HG03103 (cell line): ENCODE data around the gene FOXL3.
"Not testable (repeated sequence)": the region's sequence is repeated elsewhere in the genome, so short reads cannot be mapped to it uniquely, and the experiment has no call there.

ENCODE experiments used
- ATAC-seq: cut with Tn5 transposase; IDR thresholded peaks from one replicate; pipeline ENCODE4 v1.9.1; 2021; ENCODE audit warnings: low read depth; ENCODE audit not compliant: unreplicated experiment

FOXL3 gene

DNA sequence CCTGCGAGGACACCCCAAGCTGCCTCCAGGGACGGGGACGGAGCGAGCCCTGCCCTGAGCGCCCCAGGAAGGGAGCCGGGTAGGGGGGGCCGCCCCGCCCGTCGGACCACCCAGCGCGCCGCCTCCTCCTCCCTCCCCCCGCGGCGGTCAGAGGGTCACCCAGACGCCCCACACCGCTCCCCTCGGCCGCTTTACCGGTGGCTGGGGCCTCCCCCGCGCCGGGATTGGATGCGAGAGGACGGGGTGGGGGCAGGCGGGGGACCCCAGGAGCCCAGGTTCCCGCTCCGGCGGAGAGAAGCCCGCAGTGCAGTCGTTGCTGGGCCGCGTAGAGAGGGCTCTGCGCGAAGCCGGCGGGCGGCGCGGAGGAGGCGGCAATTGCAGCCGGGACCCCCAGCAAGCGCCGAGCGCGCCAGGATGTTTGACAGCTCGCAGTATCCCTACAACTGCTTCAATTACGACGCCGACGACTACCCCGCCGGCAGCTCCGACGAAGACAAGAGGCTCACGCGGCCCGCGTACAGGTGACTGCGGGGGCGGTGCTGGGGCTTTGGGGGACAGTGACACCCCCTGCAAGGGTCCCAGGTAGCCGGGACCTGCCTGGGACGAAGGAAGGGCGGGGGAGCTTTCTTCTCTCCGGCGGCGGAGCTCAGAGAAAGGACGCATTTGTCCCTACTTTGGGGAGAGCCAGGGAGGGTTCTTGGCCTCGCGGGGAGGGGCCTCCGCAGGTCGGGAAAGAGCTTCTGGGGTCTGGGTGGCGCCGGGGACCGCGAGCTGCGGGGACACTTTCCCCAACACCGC, at the start of gene FOXL3:
Gene FOXL3, plus strand, starts transcription at position 415 of the 798 bp plus-strand sequence. Its CDS starts 0 bp downstream, at position 415.
- ATAC-seq: no peak

DNA sequence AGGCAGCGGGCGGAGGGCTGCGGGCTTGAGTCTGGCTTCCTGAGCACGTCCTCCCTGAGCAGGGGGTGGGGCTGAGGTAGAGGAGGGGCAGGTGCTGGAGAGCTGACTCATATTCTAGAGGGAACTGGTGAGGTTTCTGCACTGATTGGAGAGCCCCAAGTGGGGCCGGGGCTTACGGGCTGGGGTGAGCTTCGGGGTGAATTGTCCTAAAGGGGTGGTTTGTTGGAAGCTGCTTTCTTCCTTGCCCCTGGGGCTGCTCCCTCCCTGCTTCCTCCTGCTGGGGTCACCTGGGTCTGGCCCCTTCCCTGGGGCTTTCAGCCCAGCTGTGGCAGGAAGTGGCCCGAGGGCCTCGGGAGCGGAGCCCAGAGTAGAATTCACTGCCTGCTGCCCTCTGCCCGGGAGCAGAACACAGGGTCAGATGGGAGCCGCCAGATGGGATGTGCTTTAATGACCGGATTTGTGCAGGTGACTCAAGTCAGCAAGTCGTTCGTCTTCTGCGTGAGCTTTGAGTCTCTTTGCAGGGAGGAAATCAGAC, 49.0 kb upstream of the FOXL3 start:
- no peak for ATAC-seq

DNA sequence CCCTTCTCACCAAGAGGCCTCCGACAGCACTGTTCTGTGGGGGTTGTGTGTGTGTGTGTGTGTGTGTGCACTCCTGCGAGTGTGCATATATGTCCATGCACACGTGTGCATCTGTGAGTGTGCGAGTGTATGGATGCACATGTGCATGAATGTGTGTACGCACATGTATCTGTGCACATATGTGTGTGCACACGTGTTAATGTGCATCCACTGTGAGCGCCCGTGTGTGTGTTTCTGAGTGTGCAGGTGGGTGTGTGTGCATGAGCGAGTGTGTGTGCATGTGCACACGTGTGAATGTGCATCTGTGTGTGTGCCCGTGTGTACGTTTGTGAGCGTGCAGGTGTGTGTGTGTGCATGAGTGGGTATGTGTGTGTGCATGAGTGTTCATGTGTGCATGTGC, 48.5 kb upstream of the FOXL3 start:
- ATAC-seq: no peak

DNA sequence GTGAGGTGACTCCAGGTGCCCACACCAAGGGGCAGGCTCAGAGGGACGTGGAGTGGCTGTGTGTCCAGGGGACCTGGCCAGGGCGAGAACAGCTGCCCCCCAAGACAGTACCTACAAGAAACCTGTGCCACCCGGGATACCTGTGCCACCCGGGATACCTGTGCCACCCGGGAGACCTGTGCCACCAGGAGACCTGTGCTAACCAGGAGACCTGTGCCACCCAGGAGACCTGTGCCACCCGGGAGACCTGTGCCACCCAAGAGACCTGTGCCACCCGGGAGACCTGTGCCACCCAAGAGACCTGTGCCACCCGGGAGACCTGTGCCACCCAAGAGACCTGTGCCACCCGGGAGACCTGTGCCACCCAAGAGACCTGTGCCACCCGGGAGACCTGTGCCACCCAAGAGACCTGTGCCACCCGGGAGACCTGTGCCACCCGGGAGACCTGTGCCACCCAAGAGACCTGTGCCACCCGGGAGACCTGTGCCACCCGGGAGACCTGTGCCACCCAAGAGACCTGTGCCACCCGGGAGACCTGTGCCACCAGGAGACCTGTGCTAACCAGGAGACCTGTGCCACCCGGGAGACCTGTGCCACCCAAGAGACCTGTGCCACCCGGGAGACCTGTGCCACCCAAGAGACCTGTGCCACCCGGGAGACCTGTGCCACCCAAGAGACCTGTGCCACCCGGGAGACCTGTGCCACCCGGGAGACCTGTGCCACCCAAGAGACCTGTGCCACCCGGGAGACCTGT, 47.0 kb upstream of the FOXL3 start:
- ATAC-seq: not testable (repeated sequence)

DNA sequence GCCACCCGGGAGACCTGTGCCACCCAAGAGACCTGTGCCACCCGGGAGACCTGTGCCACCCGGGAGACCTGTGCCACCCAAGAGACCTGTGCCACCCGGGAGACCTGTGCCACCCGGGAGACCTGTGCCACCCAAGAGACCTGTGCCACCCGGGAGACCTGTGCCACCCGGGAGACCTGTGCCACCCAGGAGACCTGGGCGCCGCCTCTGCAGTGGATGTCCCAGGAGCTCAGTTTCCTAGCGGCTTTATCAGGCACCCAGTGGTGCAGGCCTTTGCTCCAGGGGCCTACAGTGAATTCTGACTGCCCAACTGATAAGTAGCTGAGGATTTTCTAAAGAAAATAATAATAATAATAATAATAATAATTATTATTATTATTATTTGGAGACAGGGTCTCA, 46.4 kb upstream of the FOXL3 start:
- ATAC-seq: not testable (repeated sequence)

DNA sequence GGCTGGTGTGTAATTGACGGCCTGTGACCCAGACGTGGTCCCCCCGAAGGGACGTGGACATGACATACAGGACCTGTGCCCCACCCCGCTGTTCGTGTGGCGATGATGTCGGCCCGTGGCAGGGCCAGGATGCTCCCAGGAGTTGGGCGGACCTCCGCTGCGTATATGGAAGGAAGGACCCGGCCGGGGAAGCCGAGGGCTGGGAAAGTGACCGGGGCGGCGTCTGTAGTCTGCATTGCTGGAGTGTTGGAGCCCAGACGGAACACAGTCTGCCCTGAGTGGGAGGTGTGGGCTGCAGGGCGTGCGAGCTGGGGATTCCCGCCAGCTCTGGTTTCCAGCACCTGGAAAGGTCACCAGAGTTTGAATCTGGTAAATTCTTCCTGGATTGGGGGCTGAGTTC, 45.0 kb upstream of the FOXL3 start:
- no peak for ATAC-seq

DNA sequence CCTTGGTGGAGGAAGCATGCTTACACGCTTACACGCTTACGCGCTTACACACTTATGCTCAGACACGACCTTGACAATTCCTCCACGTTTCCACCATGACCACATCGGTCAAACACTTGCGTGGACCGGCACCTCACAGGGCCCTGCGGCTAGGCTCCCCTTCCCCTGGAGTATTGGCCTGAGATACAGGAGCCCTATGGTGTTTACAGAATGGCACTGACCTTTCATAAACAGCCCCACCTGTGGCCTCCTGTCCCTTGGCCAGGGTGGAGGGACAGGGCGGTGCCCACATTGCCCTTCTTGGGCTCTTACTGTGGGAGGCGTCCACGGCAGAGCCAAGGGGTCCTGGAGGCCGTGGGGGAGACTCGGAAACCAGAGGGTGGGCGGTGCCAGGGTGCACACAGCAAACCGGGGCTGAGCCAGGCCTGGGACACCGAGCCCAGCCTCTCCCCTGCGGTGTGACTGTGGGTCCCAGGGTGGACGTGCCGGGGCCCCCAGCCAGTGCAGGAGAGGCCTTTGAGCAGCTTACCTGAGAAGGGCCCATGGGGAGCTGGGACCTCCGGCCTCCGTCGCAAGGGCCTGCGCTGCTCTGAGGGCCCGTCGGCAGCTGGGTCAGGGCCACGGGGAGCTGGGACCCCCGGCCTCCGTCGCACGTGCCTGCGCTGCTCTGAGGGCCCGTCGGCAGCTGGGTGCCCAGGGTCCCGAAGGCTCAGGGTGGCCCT, 44.2 kb upstream of the FOXL3 start:
- no peak for ATAC-seq

DNA sequence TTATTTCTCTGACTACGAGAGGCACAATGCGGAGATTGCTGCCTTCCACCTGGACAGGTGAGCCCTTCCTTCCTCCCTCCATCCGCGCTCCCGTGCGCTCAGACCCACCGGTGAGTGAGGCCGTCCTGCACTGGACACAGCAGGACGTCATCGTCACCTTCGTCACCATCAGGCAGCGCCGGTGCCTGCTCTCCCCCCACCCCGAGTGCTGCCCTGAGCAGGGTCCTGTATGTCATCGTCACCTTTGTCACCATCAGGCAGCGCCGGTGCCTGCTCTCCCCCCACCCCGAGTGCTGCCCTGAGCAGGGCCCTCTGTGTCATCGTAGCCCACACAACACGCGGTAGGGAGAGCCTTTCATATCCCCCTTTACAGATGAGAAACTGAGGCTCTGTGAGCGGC, 43.5 kb upstream of the FOXL3 start:
- ATAC-seq: no peak

DNA sequence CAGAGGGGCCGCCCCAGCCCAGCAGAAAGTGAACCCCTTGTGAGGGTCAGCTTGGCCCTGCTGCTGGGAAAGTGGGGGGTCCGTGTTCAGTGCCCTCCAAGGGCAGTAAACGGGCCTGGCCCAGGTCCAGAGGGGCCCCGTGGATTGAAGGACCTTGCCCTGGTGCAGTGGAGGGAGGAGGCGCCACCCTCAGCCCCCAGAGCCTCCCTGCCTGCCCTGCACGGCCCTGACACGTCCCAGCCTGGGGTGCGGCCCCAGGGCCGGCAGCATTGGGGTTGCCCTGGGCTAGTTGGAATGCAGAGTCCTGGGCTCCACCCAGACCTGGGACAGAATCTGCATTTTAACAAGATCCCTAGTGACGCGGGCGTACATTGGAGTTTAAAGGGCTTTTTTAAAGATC, 42.8 kb upstream of the FOXL3 start:
- no peak for ATAC-seq

DNA sequence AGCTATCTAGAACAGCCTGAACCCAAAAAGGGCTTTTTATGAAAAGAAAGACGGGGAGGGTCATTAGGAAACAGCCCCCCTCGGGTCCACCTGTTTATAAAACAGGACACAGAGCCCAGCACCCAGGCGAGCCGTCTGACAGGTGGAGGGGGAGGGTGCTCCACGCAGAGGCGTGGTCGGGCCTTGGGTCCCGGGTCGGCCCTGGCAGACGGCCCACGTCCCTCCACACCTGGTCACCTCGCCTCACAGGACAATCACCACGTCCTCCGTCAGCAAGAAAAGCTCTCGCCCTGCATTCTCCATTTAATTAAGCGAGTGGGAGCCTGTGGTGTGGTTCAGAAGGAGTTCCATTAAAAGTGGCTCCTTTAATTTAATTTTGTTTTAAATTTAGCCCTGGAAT, 42.3 kb upstream of the FOXL3 start:
- ATAC-seq: no peak

DNA sequence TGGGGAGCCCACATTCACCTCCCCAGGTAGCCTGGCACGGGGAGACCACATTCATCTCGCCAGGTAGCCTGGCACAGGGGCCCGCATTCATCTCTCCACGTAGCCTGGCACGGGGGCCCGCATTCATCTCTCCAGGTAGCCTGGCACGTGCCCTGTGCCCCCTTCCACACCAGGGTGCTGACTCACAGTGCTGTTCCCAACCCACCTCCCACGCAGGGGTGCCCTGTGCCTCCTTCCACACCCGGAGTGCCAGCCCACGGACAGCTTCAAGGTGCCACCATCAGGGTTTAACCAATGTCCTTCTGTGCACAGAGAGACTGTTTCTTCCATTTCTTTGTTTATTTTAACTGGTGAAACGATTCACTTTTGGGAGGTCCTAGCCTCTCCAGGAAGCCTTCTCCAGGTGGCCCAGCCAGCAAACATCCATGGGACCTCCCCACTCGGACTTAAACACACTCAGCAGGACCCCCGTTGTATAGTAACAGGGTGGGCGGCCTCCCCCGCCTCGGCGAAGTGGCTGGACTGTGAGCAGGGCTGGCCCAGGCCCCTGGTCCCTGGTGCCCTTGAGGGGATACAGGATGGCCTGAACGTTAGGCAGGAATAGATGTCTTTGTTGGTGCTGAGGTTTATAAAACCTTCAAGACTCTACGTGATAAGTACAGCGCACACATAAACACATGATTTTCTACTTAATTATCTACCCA, 41.1 kb upstream of the FOXL3 start:
- ATAC-seq: no peak

DNA sequence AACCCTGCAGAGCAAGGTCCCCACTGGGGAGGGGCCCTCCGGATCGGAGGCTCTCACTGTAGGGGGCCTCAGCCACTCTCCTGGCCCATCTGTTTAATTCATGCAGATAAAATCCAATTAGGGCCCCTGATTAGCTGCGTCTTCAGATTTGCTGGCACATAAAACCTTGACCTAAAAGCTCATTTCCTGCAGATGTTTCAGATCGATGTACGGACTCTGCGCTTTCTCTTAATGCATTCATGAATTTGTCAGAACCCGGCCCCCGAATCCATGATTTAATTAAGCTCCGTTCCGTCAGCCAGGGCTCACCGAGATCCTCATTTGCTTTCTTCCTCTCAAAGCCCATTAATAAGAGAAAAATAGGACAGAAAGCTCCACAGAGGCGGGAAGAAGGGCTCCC, 40.0 kb upstream of the FOXL3 start:
- no peak for ATAC-seq

DNA sequence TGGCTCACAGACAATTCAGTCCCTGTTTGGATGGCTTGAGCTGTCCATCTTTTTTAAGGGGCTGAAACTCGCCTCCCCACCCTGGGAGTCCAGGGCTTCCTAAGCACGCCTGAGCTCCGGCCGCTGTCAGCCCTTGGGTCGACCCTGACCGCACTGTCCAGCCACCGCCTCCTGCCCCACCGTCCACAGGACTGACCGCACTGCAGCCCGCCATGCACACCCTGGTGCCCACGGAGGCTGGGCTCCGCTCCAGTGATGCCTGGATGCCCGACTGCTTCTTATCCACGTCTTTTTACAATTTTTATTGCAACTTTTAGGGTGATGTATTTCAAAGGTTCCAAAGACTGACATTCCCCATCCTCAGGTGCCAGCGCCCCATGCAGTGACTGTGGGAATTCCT, 39.4 kb upstream of the FOXL3 start:
- no peak for ATAC-seq

DNA sequence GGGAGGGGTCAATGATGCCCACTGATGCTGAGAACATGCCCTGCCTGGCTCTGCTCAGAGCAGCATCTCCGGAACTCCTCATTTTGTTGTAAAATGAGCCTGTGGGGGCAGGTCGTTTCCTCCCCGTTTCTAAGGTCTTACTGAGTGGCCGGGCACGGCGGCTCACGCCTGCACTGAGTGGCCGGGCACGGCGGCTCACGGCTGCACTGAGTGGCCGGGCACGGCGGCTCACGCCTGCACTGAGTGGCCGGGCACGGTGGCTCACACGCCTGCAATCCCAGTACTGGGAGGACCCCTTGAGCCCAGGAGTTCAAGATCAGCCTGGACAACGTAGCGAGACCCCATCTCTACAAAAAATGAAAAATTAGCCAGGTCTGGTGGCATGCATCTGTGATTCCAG, 39.0 kb upstream of the FOXL3 start:
- ATAC-seq: no peak

DNA sequence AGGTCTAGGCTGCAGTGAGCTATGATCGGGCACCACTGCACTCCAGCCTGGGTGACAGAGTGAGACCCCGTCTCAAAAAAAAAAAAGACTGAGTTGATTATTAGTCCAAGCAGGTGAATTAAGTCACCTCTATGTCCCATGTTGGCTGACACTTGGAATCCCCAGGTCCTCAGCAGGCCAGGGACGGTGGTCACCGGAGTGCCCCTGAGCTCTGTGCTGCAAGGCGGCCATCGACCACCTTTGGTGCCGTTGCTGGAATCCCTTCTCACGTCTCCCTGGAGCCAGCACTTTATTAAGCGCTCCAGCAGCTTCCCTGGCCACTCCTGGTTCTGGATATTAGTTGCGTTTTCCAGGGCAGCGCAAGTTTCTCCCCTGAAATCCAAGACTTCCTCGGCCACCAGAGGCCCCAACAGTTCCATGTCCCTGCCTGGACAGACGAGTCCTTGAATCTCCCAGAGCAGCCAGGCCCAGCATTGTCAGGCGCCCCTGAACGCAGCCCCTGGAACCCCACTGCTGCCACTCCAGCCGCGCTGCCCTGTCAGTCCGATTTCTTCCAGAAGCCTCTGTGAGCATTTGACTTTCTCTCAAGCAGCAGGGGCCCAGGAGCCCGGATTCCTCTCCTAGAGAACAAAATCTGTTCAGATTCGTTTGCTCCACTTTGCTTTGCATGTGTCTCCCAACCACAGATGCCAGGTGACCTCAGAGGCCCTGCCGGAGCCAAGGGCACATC, 38.4 kb upstream of the FOXL3 start:
- no peak for ATAC-seq

DNA sequence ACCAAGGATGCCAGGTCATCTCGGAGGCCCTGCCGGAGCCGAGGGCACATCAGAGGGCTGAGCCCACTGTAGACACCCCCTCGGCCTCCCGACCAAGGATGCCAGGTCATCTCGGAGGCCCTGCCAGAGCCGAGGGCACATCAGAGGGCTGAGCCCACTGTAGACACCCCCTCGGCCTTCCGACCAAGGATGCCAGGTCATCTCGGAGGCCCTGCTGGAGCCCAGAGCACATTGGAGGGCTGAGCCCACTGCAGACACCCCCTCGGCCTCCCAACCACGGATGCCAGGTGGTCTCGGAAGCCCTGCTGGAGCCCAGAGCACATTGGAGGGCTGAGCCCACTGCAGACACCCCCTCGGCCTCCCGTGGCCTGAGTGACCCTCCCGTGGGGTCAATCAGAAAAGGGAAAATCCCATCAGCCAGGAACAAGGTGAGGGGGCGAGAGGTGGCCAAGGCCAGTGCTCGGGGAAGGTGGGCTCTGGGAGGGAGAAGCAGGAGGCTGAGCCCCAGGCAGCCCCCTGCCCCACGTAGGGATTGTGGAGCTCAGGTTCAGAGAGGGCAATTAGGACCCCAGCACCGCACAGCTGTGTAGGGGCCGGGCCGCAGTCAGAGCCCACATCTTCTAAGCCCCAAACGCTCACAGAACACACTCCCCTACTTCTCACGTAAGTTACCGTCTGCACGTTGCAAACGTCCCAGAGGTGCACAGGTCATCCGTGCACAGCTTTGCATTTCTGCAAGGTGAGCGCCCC, 37.6 kb upstream of the FOXL3 start:
- no peak for ATAC-seq

DNA sequence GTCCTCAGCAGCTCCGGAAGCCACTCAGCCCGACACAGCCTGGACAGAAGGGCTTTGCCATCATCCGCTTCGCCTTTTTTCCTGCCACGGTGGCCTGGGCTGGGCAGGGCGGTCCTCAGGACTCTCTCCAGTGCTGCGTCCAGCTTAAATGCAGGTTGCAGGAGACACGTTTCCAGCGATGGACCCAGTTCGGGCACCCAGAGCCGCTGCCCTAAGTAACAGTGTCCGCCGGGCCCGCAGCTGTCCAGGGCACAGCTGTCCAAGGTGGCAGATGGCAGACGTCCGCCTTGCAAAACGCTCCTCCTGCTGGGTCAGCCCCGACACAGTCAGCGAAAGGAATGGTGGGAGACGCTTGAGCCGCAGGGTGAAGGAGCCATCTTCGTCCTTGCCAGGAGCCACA, 37.0 kb upstream of the FOXL3 start:
- ATAC-seq: no peak

DNA sequence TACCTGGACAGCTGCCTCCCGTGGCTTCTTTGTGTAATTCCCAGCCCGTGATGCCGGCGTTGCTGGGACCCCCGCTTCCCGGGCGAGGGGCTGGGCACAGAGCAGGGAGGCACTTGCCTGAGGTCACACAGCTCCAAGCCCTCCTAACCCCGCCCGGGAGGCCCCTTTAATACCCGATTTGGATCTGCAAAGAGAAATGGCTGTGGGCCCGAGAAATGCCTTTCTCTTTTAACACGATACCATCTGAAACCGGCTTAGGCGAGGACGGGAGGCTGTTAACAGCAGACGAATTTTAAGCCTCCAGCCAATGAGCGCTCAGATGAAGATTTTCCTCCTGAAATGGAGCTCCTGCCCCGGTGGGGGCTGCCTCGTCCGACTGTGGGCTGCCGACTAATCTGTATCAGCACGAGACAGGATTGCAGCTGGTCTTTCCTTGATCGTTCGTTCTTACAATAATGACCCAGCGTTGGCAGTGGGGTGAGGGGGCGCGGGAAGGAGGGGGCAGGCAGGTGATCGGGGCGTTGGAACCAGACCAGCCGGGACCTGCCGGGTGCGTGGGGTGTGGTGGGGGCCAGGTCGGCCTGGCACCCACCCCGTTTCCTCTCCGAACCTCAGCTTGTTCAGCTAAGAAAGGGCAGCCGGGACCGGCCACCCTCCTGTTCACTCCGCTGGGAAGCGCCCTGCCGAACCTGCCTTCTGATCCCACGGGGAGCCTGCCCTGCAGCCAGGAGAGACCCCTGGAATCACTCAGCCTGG, 36.2 kb upstream of the FOXL3 start:
- ATAC-seq: no peak
